RWPE2 (cell line): ENCODE data around the gene ARHGAP4.

ENCODE experiments used
- ATAC-seq: fragments of 200-7000 bp; cut with Tn5 transposase; 3 replicates; pipeline ENCODE4 v1.9.1; 2021; ENCODE audit warnings: low read depth
- DNase-seq: peaks from one replicate; pipeline ENCODE4 v3.0.0-alpha.2; 2020; ENCODE audit warnings: low spot score
- H3K27ac ChIP-seq: fragments of 450-650 bp; 2 replicates; pipeline ENCODE4 v1.5.1; 2017; ENCODE audit warnings: mild to moderate bottlenecking; ENCODE audit not compliant: poor library complexity, severe bottlenecking
- H3K27me3 ChIP-seq: fragments of 250-450 bp; sonication (Bioruptor Pico); 2 replicates; pipeline ENCODE4 v1.5.1; 2021; ENCODE audit warnings: mild to moderate bottlenecking, moderate library complexity; ENCODE audit not compliant: insufficient read depth, poor library complexity, severe bottlenecking
- H3K36me3 ChIP-seq: fragments of 250-450 bp; sonication (Bioruptor Pico); 2 replicates; pipeline ENCODE4 v1.5.1; 2020; ENCODE audit warnings: low read depth, mild to moderate bottlenecking, moderate library complexity
- H3K4me1 ChIP-seq: fragments of 250-450 bp; sonication (Bioruptor Pico); 2 replicates; pipeline ENCODE4 v1.5.1; 2021; ENCODE audit warnings: mild to moderate bottlenecking, moderate library complexity; ENCODE audit not compliant: insufficient read depth, poor library complexity, severe bottlenecking
- H3K4me3 ChIP-seq: fragments of 250-450 bp; sonication (Bioruptor Pico); 2 replicates; pipeline ENCODE4 v1.5.1; 2021; ENCODE audit warnings: mild to moderate bottlenecking, moderate library complexity; ENCODE audit not compliant: severe bottlenecking
- H3K9me3 ChIP-seq: fragments of 250-450 bp; sonication (Bioruptor Pico); 2 replicates; pipeline ENCODE4 v1.5.1; 2021; ENCODE audit warnings: mild to moderate bottlenecking, moderate library complexity; ENCODE audit not compliant: severe bottlenecking
- CTCF ChIP-seq: fragments of 450-650 bp; IDR thresholded peaks from one replicate; pipeline ENCODE4 v1.5.1; 2017; ENCODE audit warnings: mild to moderate bottlenecking, moderate library complexity; ENCODE audit not compliant: poor library complexity, severe bottlenecking

The ARHGAP4 gene

GRCh38 chrX:153919281-153919680 is 6.8 kb downstream of the ARHGAP4 start:
- ATAC-seq (no peak), DNase-seq (peak; percentile 29)
- TF ChIP-seq CTCF = no peak
- Histone ChIP-seq H3K27ac (no peak overlapping the region), H3K4me1 (peaks cover 8% of the 10 kb centered on the region), H3K27me3 (no peaks in the 10 kb centered on the region), H3K4me3 (no peak overlapping the region), H3K9me3 (no peaks in the 10 kb centered on the region), H3K36me3 (no peaks in the 10 kb centered on the region)

GRCh38 chrX:153917869-153918268 is 8.2 kb downstream of the ARHGAP4 start:
- H3K4me3 ChIP-seq = no peak overlapping the region
- no peaks in the 10 kb centered on the region for H3K36me3 ChIP-seq
- DNase-seq = peak; percentile 61
- peak overlapping the region; percentile 40 for H3K27ac ChIP-seq
- peaks cover 8% of the 10 kb centered on the region for H3K4me1 ChIP-seq
- ATAC-seq = peak; percentile 91
- H3K27me3 ChIP-seq = no peaks in the 10 kb centered on the region
- TF ChIP-seq CTCF = no peak
- H3K9me3 ChIP-seq = no peaks in the 10 kb centered on the region

- no peak overlapping the region for H3K4me3 ChIP-seq
These were observed 12.4 kb downstream of the ARHGAP4 start for GRCh38 chrX:153913701-153914100.

GRCh38 chrX:153913211-153913610 is 12.9 kb downstream of the ARHGAP4 start:
- DNase-seq (no peak), ATAC-seq (no peak)
- Histone ChIP-seq H3K27me3 (no peaks in the 10 kb centered on the region), H3K4me1 (peaks cover 7% of the 10 kb centered on the region), H3K27ac (no peak overlapping the region), H3K36me3 (no peaks in the 10 kb centered on the region), H3K4me3 (no peak overlapping the region), H3K9me3 (no peaks in the 10 kb centered on the region)
- TF ChIP-seq CTCF = no peak

More at GRCh38 chrX:153913701-153914100, 12.4 kb downstream of the ARHGAP4 start:
- Histone ChIP-seq H3K36me3 (no peaks in the 10 kb centered on the region), H3K9me3 (no peaks in the 10 kb centered on the region), H3K27ac (no peak overlapping the region), H3K27me3 (no peaks in the 10 kb centered on the region), H3K4me1 (peaks cover 8% of the 10 kb centered on the region)
- no peak for TF ChIP-seq CTCF
- DNase-seq = no peak
- ATAC-seq = no peak

GRCh38 chrX:153911798-153912197 is 14.3 kb downstream of the ARHGAP4 start:
- DNase-seq (no peak), ATAC-seq (no peak)
- Histone ChIP-seq H3K36me3 (no peaks in the 10 kb centered on the region), H3K9me3 (no peaks in the 10 kb centered on the region), H3K27me3 (no peaks in the 10 kb centered on the region), H3K27ac (no peak overlapping the region), H3K4me3 (no peak overlapping the region), H3K4me1 (no peaks in the 10 kb centered on the region)
- no peak for TF ChIP-seq CTCF
